ENCODE measurements around the gene SENP1.

The SENP1 gene

GRCh38 chr12:48067250-48067938 is 38.5 kb downstream of the SENP1 start:
- no peak overlapping the region for H3K27ac ChIP-seq
- peaks cover 82% of the 10 kb centered on the region for H3K36me3 ChIP-seq (ENCODE audit: insufficient read depth, low read length)
- H3K9ac ChIP-seq (ENCODE audit: insufficient read length): no peak overlapping the region
- TF ChIP-seq EZH2 (IDR thresholded peaks at IDR 0.05): no peak
- TF ChIP-seq POLR2AphosphoS5 (IDR thresholded peaks at IDR 0.05; ENCODE audit: borderline replicate concordance, low read depth, low read length): no peak
- TF ChIP-seq FOXP2 (optimal IDR thresholded peaks at IDR 0.05; ENCODE audit: control extremely low read depth, extremely low read length, insufficient read depth): no peak
- H3K4me3 ChIP-seq: no peak overlapping the region
- no peak for DNase-seq (ENCODE audit: low read depth, low spot score)
- no peaks in the 10 kb centered on the region for H3K9me3 ChIP-seq (ENCODE audit: low read depth, low read length)

DNA sequence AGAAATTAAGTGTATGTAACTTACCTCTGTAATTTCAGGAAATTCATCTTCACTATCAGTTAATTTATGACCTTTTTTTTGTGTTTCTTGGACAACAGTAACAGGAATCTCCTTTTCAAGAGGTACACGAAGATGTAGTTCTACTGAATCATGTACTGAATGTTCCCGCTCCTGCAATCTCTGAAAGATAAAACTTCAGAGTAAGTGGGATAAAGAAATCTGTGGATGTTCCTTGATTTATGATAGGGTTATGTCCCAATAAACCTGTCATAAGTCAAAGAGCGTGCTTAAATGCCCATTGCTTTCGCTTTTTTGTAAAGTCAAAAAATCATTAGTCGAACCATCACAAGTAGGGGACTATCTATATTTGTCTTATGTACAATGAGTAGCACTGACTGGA is 40.8 kb downstream of the SENP1 start:
- Histone ChIP-seq H3K27ac (no peak overlapping the region), H3K36me3 (ENCODE audit: insufficient read depth, low read length) (peaks cover 90% of the 10 kb centered on the region), H3K4me3 (no peak overlapping the region), H3K9ac (ENCODE audit: insufficient read length) (no peak overlapping the region), H3K9me3 (ENCODE audit: low read depth, low read length) (no peaks in the 10 kb centered on the region)
- DNase-seq (ENCODE audit: low read depth, low spot score): no peak
- TF ChIP-seq EZH2 (IDR thresholded peaks at IDR 0.05) (no peak), FOXP2 (optimal IDR thresholded peaks at IDR 0.05; ENCODE audit: control extremely low read depth, extremely low read length, insufficient read depth) (no peak), POLR2AphosphoS5 (IDR thresholded peaks at IDR 0.05; ENCODE audit: borderline replicate concordance, low read depth, low read length) (no peak)

DNA sequence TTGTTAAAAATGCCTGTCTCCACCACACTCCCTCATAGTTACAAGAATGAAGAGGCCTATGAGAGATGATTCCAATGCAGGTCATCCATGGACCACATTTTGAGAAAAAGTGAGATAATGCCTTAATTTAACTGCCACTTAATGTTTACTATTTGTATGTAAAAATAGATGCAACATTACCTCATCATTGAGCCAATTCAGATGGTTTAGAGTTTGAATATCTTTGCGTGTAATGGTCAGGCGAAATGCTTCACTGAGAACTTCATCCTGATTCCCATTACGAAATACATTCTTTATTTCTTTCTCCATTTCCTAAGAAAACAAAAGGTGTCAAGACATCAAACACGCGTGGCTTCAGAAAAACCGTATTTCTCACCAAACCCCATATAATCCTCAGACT is 42.3 kb downstream of the SENP1 start:
- no peaks in the 10 kb centered on the region for H3K9me3 ChIP-seq (ENCODE audit: low read depth, low read length)
- no peak overlapping the region for H3K9ac ChIP-seq (ENCODE audit: insufficient read length)
- H3K36me3 ChIP-seq (ENCODE audit: insufficient read depth, low read length): peaks cover 95% of the 10 kb centered on the region
- H3K4me3 ChIP-seq: no peak overlapping the region
- DNase-seq (ENCODE audit: low read depth, low spot score): no peak
- no peak overlapping the region for H3K27ac ChIP-seq
- TF ChIP-seq FOXP2 (optimal IDR thresholded peaks at IDR 0.05; ENCODE audit: control extremely low read depth, extremely low read length, insufficient read depth): no peak
- no peak for TF ChIP-seq POLR2AphosphoS5 (IDR thresholded peaks at IDR 0.05; ENCODE audit: borderline replicate concordance, low read depth, low read length)
- no peak for TF ChIP-seq EZH2 (IDR thresholded peaks at IDR 0.05)

- TF ChIP-seq FOXP2 (optimal IDR thresholded peaks at IDR 0.05; ENCODE audit: control extremely low read depth, extremely low read length, insufficient read depth) (no peak), EZH2 (IDR thresholded peaks at IDR 0.05) (no peak), POLR2AphosphoS5 (IDR thresholded peaks at IDR 0.05; ENCODE audit: borderline replicate concordance, low read depth, low read length) (no peak)
- Histone ChIP-seq H3K9me3 (ENCODE audit: low read depth, low read length) (no peaks in the 10 kb centered on the region), H3K4me3 (no peak overlapping the region), H3K36me3 (ENCODE audit: insufficient read depth, low read length) (peaks cover 87% of the 10 kb centered on the region), H3K27ac (no peak overlapping the region), H3K9ac (ENCODE audit: insufficient read length) (no peak overlapping the region)
- DNase-seq (ENCODE audit: low read depth, low spot score): no peak
These were observed 43.8 kb downstream of the SENP1 start for GRCh38 chr12:48061938-48062719.

- TF ChIP-seq EZH2 (IDR thresholded peaks at IDR 0.05) (no peak), FOXP2 (optimal IDR thresholded peaks at IDR 0.05; ENCODE audit: control extremely low read depth, extremely low read length, insufficient read depth) (no peak), POLR2AphosphoS5 (IDR thresholded peaks at IDR 0.05; ENCODE audit: borderline replicate concordance, low read depth, low read length) (no peak)
- no peak for DNase-seq (ENCODE audit: low read depth, low spot score)
- Histone ChIP-seq H3K36me3 (ENCODE audit: insufficient read depth, low read length) (peaks cover 71% of the 10 kb centered on the region), H3K4me3 (no peak overlapping the region), H3K9ac (ENCODE audit: insufficient read length) (no peak overlapping the region), H3K27ac (no peak overlapping the region), H3K9me3 (ENCODE audit: low read depth, low read length) (no peaks in the 10 kb centered on the region)
These were observed 45.4 kb downstream of the SENP1 start for GRCh38 chr12:48060474-48060873.

DNA sequence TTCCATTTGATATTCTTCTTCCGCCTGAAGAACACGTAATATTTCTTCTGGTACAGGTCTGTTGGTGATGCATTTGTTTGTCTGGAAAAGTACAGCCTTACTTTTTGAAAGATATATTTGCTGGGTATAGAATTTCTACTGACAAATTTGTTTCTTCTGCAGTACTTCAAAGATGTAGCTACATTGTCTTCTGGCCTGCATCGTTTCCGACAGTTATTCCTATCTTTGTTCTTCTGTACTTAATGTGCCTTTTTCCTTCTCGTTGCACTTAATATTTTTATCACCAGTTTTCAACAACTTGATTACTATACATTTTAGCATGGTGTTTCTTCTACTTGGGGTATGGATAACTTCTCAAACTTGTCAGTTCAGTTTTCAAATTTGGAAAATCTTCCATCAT is 47.1 kb downstream of the SENP1 start:
- Histone ChIP-seq H3K27ac (no peak overlapping the region), H3K36me3 (ENCODE audit: insufficient read depth, low read length) (peaks cover 59% of the 10 kb centered on the region), H3K9ac (ENCODE audit: insufficient read length) (no peak overlapping the region), H3K4me3 (no peak overlapping the region), H3K9me3 (ENCODE audit: low read depth, low read length) (no peaks in the 10 kb centered on the region)
- DNase-seq (ENCODE audit: low read depth, low spot score): no peak
- no peak for TF ChIP-seq FOXP2 (optimal IDR thresholded peaks at IDR 0.05; ENCODE audit: control extremely low read depth, extremely low read length, insufficient read depth)
- TF ChIP-seq POLR2AphosphoS5 (IDR thresholded peaks at IDR 0.05; ENCODE audit: borderline replicate concordance, low read depth, low read length): no peak
- no peak for TF ChIP-seq EZH2 (IDR thresholded peaks at IDR 0.05)

DNA sequence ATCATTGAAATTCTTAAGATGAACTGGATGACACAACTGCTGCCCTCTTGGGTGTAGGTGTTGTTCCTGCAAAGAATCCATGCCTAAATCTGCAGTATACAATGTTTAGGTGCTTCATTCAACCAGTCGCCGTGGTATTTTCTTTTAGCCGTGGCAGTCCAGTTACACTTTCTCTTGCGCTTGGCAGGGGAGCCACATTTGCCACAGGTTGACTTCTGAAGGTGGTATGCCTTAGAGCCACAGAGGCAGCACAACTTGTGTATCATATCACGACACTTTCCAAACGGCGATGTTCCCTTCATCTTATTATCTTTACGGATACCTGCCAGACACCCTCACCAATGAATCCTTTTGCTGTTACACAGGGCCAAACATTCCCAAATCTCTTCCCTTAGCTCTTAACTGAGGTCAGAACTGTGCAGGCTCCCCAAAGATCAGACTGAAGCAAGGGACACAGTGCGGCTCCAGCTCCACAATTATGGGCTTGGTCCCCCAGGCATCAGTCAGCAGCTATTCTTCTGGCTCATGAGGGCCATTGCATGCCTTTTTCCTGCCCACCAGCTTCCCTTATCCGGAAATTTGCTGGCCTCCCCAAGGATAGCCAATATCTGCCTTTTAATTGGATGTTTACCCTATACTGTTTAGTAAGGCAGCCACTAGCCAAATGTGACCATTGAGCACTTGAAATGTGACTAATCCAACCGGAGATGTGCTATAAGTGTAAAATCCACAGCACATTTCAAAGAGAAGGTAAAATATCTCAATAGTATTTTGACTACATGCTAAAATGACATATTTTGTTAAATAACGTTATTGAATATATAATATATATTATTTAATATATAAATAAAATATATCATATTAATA is 50.7 kb downstream of the SENP1 start:
- Histone ChIP-seq H3K4me3 (no peak overlapping the region), H3K27ac (no peak overlapping the region), H3K36me3 (ENCODE audit: insufficient read depth, low read length) (peaks cover 25% of the 10 kb centered on the region), H3K9me3 (ENCODE audit: low read depth, low read length) (no peaks in the 10 kb centered on the region), H3K9ac (ENCODE audit: insufficient read length) (no peak overlapping the region)
- no peak for DNase-seq (ENCODE audit: low read depth, low spot score)
- no peak for TF ChIP-seq FOXP2 (optimal IDR thresholded peaks at IDR 0.05; ENCODE audit: control extremely low read depth, extremely low read length, insufficient read depth)
- TF ChIP-seq POLR2AphosphoS5 (IDR thresholded peaks at IDR 0.05; ENCODE audit: borderline replicate concordance, low read depth, low read length): no peak
- TF ChIP-seq EZH2 (IDR thresholded peaks at IDR 0.05): no peak

GRCh38 chr12:48053883-48054282 is 52.0 kb downstream of the SENP1 start:
- TF ChIP-seq POLR2AphosphoS5 (IDR thresholded peaks at IDR 0.05; ENCODE audit: borderline replicate concordance, low read depth, low read length) (no peak), EZH2 (IDR thresholded peaks at IDR 0.05) (no peak), FOXP2 (optimal IDR thresholded peaks at IDR 0.05; ENCODE audit: control extremely low read depth, extremely low read length, insufficient read depth) (no peak)
- Histone ChIP-seq H3K27ac (no peak overlapping the region), H3K9me3 (ENCODE audit: low read depth, low read length) (no peaks in the 10 kb centered on the region), H3K36me3 (ENCODE audit: insufficient read depth, low read length) (peaks cover 17% of the 10 kb centered on the region), H3K9ac (ENCODE audit: insufficient read length) (no peak overlapping the region), H3K4me3 (no peak overlapping the region)
- no peak for DNase-seq (ENCODE audit: low read depth, low spot score)

Data from SK-N-MC (cell line).